Mucosa of gallbladder (tissue), 1 donor: ENCODE results near the gene SLC23A2. TPM values are rescaled to one million over a fixed set of nuclear protein-coding genes. Genes with fewer than 3 reads are reported as not detected.
"Not testable (repeated sequence)": the region's sequence is repeated elsewhere in the genome, so short reads cannot be mapped to it uniquely, and the experiment has no call there.

Experiments used
- DNase-seq: peaks from one replicate; pipeline ENCODE4 v3.0.0-alpha.2; 2020; ENCODE audit warnings: low spot score
- total RNA-seq: library from RNA; stranded (reverse); gene quantifications from one replicate; pipeline ENCODE4 v1.2.1, GENCODE V29; 2021
- donor health status: DM: no; HTN: no; CAD: no.

SLC23A2 gene
- total RNA-seq, 1 donor from 2014 or later: 15.1 TPM

DNA sequence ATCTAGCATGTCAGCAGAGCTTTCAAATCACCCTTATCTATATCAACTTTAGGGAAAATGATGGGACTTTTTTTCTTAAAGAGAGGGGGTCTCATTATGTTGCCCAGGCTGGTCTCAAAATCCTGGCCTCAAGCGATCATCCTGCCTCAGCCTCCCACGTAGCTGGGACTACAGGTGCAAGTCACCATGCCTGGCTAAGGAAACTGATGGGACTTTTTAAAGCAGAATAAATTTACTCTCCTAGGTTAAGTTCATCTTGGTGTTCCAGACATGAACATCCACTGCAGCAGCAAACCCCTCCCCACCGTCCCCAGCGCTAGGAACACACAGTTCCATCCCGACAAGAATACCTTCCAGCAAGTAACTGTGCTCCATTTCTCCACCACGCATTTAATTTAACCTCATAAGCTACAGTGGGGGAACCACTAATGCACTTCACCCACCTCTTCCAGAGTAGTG, 64.9 kb downstream of the SLC23A2 start:
- no peak for DNase-seq

GRCh38 chr20:4932061-4932460, 69.2 kb downstream of the SLC23A2 start:
- DNase-seq: no peak

DNA sequence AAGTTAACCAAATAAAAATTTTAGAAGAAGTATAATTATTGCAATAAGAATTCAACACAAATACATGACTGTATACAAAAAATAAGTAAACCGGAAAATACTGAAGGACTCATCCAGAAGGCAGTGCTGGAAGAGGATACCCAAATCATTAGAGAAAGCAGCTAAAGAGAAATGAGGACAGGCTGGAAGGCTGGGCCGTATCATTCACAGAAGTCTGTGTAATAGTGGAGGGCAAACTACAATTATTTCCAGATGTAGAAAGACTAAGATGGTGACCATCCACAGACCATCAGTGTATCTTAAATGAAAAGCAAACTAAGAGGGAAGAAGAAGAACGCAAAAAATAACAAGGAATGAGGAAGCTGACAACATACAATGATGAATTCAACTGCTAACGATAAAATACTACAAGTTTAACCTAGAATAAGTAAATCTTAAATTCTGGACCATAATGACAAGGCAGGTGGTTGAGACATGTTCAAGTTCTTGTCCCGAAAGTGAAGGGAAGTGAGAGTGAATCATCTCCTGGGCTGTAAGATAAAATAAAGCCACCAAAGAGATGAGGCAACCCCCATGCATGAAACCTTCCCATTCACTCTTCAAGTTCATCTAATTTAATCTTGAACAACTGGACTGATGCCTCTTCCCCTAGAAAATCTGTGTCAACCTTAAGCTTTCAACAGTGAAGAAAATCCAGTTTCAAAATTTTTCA, 71.5 kb downstream of the SLC23A2 start:
- DNase-seq: no peak

DNA sequence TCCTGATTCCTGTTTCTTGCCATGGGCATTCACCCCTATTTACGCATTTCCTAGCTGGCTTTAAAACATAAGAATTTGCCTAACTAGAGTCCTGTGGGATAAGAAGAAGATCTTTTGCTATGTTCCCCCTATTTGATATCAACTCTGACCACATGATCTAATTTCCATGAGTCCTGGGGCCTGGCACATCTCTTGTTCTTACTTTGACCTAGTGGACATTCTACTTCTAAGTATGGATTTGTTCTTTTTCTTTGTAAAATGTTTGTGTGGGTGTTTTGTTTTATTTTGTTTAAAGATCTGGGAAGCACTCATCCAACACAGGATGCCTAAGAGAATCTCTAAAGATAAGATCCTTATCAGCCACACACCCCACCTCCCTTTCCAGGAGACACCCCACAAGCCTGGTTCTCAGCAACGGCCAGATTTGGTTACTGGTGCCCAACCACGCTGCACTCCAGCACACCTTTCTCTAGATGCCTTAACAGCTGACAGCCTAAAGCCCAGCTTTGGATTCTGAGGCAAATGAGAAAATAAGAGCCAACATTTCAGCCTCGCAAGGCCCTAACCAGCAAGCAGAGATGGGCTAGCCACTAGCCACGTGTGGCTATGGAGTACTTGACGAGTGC, 74.7 kb downstream of the SLC23A2 start:
- DNase-seq: no peak

DNA sequence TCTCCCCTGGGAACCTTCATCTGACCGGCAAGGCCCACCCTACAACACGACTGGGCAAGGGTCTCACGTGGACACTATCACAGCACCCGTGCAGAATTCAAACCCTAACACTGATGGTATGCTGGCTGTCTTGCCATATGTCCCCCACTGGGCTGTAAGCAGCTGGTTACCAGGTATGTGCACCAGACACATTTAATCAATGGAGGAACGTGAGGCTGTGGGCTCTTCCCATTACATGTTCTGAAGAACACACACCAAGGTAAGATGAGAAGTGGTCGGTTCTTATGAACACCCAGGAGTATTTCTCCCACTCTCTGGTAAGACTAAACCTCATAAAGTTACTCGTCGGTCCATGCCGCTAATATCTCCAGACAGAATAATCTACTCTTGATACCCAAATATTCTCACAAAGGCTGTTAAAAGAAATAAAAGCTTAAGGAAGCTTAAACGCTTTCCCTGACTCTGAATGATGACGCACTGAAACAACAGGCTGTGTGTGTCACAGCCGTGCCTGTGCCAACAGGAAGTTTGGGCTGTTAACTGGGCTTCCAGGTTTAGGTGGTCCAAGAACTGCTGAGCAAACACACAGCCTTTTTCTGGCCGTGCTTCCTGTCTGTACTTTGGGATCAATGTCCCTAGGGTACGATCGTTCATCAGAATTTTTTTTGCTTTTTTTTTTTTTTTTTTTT, 75.3 kb downstream of the SLC23A2 start:
- peak; percentile 72 for DNase-seq

DNA sequence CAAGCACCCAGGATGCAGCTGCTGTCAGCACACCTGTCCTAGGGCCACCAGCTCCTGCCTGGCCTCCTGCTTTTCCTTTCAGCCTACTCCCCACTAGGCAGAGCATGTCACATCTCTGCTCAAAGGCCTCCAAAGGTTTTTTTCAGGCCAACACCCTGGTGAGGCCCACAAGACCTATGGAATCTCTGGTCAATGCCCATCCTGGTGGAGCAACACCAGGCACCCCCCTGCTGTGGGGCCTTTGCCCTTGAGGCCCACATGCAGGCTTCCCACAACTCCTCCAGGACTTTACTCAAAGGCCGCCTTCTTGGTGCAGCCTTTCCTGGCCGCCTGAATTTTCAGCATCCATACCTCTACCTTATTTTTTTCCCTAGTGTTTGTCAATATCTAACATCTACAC, 76.9 kb downstream of the SLC23A2 start:
- no peak for DNase-seq

DNA sequence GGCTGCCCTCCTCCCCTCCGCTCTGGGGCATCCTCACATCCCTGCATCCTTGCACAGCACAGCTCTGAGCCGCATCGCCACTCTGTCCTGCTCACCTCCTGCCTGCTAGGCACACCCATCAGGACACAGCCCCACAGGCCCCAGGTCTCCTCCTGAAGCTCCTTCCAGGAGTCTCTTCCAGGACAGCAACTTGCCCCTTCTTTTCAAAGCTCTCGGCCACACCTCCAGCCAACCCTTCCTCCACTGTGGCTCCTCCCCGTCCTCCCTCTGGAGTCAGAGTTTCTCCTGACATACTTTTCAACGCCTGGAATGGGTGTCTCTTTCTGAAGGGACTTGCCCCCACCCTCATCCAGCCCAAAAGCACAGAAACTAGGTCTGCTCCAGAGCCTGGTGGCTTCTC, 77.3 kb downstream of the SLC23A2 start:
- DNase-seq: no peak

GRCh38 chr20:4922186-4922585, 79.1 kb downstream of the SLC23A2 start:
- DNase-seq: no peak

GRCh38 chr20:4921271-4921670, 80.0 kb downstream of the SLC23A2 start:
- not testable (repeated sequence) for DNase-seq

DNA sequence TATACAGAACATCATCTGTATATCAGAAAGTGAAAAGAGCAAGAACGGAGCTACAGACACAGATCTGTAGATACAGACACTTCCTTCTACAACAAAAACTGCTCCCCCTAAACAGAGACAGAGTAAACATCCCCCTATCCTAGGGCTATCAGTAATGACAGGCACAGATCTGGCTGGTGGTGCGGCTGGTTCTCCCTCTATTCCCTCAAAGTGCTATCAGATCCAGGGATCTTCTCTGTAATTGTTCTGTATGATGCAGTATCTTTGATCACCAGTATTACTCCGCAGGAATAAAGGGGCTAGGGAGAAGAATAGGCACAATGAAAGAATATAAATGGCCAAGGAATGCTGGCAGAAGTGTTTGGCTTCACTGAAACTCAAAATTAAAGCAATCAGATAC, 80.7 kb downstream of the SLC23A2 start:
- no peak for DNase-seq

DNA sequence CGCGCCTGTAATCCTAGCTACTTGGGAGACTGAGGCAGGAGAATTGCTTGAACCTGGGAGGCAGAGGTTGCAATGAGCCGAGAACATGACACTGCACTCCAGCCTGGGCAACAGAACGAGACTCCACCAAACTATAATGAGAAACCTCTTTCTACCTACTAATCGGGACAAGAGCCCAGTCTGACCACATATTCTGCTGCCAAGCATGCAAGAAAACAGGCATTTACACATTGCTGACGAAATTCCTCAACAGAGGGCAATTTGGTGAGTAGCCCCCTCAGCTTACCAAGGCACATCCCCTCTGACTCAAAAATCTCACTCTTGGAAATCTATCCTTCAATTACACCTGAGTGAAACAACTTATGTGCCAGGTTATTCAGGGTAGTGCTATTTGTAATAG, 81.2 kb downstream of the SLC23A2 start:
- no peak for DNase-seq

DNA sequence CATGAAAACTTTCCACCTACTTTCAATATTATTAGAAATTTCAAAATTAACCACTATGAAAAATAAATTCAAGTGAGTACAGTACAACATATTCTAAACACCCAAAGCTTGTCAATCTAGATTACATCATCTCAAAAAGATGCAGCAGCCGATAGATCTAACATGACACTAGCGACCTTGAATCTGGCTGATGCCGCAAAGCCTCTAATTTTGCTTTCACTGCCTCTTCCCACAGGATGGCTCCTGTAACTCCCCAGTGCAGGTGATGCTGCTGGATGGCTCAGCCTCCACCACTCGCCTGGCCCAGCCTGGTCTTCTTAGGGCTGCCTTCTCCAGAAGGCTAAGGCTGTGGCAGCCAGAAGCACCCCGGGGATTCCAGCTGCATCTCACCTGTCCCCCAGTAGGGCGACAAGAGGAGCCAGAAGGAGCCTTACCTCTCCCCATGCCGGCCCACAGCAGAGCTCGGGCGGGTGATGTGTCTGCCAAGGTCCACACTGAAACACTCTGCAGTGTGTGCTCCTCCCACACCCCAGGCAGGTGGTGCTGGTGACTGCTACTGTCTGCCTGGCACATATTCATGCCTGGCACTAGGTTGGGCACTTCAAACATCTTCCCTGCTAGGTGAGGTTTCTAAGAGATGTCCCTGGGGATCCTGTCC, 82.1 kb downstream of the SLC23A2 start:
- DNase-seq: no peak

- no peak for DNase-seq
Observed at GRCh38 chr20:4918473-4918872, 82.8 kb downstream of the SLC23A2 start.

GRCh38 chr20:4916971-4917881, 84.1 kb downstream of the SLC23A2 start:
- DNase-seq: no peak

DNA sequence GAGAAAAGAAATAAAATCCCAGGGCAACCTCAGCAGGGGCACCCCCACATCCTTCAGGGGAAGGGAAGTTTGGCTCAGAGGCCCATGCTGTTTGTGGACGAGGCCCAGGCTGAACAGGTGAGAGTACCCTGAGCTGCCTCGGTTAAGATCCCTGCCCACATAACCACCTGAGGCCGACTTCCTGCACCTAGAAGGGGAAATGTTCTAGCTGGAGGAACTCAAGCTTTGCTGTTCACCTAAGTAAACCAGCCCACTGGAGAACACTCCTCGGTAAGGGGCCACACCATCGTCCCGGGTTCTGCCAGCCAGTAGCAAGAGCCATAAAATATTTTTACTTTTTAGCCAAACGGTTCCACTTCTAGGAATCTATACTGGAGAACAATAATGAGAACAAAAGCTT, 88.2 kb downstream of the SLC23A2 start:
- DNase-seq: no peak

DNA sequence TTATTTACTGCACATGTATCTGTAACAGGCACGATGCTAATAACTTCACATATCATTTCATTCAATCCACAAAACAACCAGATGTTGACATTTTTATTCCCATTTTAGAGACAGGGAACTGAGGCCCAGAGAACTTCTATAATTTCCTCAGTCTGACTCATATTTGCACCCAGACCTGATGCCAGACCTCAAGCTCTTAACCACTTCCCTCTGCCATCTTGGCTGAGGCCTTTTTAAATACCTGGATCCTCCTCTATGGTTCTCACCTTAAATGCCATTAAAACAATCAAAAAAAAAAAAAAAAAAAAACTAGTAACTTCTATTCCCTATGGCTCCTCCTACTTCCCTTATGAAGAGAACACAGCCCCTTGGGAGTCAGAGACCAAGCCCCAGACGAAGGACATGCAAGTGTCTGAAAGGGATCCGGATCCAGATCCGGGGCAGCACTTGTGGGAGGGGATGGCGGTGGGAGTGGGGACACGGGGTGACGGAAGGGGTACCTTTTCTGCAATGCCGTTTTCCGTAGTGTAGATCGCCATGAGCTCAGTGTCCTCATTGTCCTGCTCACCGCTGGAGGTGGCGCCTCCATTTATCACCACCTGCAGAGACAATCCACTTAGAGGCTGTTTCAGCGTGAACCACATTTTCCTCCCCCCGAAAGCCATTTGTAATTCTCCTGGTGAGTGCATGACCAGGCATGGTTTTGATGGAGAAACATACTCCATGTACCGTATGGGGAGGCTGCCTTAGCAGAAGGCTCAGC, 88.7 kb downstream of the SLC23A2 start:
- no peak for DNase-seq

- DNase-seq: no peak
Observed at GRCh38 chr20:4910951-4911350, 90.4 kb downstream of the SLC23A2 start.

- no peak for DNase-seq
Observed at GRCh38 chr20:4905613-4906012, 95.7 kb downstream of the SLC23A2 start.

- no peak for DNase-seq
Observed at GRCh38 chr20:4905195-4905594, 96.1 kb downstream of the SLC23A2 start.

- no peak for DNase-seq
Observed at GRCh38 chr20:4904127-4904860, 97.0 kb downstream of the SLC23A2 start.
